ENCODE data around the gene PPP4R3B. TPM values are rescaled to one million over a fixed set of nuclear protein-coding genes. Genes with fewer than 3 reads are reported as not detected.
A peak's percentile ranks its signal among the peaks of the same experiment; 100 is the strongest.

PPP4R3B gene
- total and polyA plus RNA-seq, 2 of the 8 experiments (the other 6 are each of a cell fraction or from before 2014, with no cell fraction given): 8.5 to 39.1 TPM

DNA sequence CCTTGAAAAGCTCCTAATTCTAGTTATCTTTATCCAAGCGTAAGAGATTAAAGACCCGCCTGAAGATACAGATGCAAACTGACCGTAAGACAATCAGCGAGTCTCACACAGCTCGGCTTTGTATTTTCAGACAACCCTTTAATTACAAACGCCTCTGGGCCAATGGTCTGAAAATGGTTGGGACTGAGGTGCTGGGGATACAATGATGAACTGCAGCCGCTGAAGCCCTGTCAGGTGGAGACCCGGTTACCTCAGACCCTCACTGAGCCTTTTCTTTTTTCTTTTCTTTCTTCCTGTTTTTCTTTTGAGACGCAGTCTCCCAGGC is 98.6 kb downstream of the PPP4R3B start:
- Histone ChIP-seq H3K4me1 (replicated peaks in 1 of 4; ENCODE audit: control insufficient read depth in 3 of 4, insufficient read depth in 4 of 4, low read length in 3 of 4) (no peaks in the 10 kb centered on the region; a peak in 3 of 7 replicates), H3K18ac (ENCODE audit: extremely low read depth, low read length) (peak overlapping the region; percentile 60; the same call in 1 of the 2 replicates), H3K23me2 (ENCODE audit: low read depth, low read length) (peaks cover 8% of the 10 kb centered on the region), H2AK5ac (ENCODE audit: low read depth, low read length) (no peak overlapping the region), H3K23ac (ENCODE audit: insufficient read length) (no peak overlapping the region), H3K9ac (replicated peaks in 1 of 4; ENCODE audit: extremely low read depth in 1 of 4, low read depth in 3 of 4, low read length in 3 of 4) (peak overlapping the region; percentile 38 to 61 (median 41)), H2BK5ac (ENCODE audit: low read depth, low read length) (no peak overlapping the region), H3K79me2 (ENCODE audit: control insufficient read depth in 1 of 2, insufficient read depth in 2 of 2, low read length in 2 of 2) (no peaks in the 10 kb centered on the region), H4K91ac (replicated peaks; ENCODE audit: insufficient read length, low read length) (no peak overlapping the region), H4K5ac (ENCODE audit: insufficient read length, low read depth, low read length) (no peak overlapping the region), H3K4me3 (ENCODE audit: extremely low read depth in 1 of 4, insufficient read depth in 2 of 4, low read depth in 3 of 4, low read length in 4 of 4) (peak overlapping the region; percentile 72 to 90 (median 80)), H2BK120ac (replicated peaks; ENCODE audit: low read depth, low read length) (no peak overlapping the region), H3K56ac (replicated peaks; ENCODE audit: insufficient read length, low read depth, low read length) (no peak overlapping the region), H2BK12ac (ENCODE audit: low read depth, low read length) (no peak overlapping the region), H4K20me1 (replicated peaks in 1 of 2; ENCODE audit: control insufficient read depth in 1 of 2, insufficient read depth in 2 of 2, low read length in 2 of 2) (no peaks in the 10 kb centered on the region), H3K4ac (replicated peaks; ENCODE audit: insufficient read length, low read depth, low read length) (no peak overlapping the region), H3K79me1 (ENCODE audit: low read depth, low read length) (no peaks in the 10 kb centered on the region), H3K4me2 (ENCODE audit: insufficient read depth in 1 of 2, low read depth in 2 of 2, low read length in 2 of 2) (peak overlapping the region; percentile 64 to 86), H2BK15ac (ENCODE audit: low read length) (no peak overlapping the region), H2BK20ac (ENCODE audit: low read length) (no peak overlapping the region), H4K8ac (ENCODE audit: extremely low read depth, insufficient read depth, low read length) (no peak overlapping the region), H3K36me3 (ENCODE audit: control insufficient read depth in 2 of 4, insufficient read depth in 4 of 4, low read length in 3 of 4) (peaks cover 0 to 1% (median 0%) of the 10 kb centered on the region in 4 experiments; a peak in 1 of 8 replicates), H3K27ac (ENCODE audit: low read depth, low read length) (peak overlapping the region; percentile 52; the same call in 1 of the 2 replicates), H3K9me3 (ENCODE audit: insufficient read depth in 2 of 2, low read depth in 1 of 2, low read length in 1 of 2) (no peaks in the 10 kb centered on the region), H2AFZ (ENCODE audit: low read length) (peak overlapping the region; percentile 67), H3K14ac (ENCODE audit: insufficient read length) (no peak overlapping the region), H3K27me3 (replicated peaks in 1 of 4; ENCODE audit: control insufficient read depth in 3 of 4, extremely low read depth in 1 of 4, insufficient read depth in 3 of 4, low read length in 3 of 4) (no peaks in the 10 kb centered on the region; a peak in 1 of 7 replicates)
- DNase-seq (ENCODE audit: low read depth in 1 of 2, low spot score in 2 of 2) (no peak), FAIRE-seq (no peak)
- 37% methylated on average over 9 of the region's 9 CpGs; no CpG with 5 or more reads in 1 of the 2 experiments for WGBS, 2 experiments (ENCODE audit: extremely low coverage in 1 of 2, insufficient coverage in 1 of 2, insufficient read length in 1 of 2, insufficient replicate concordance in 2 of 2, low coverage in 1 of 2, low lambda C conversion rate in 2 of 2, missing lambda C conversion rate in 1 of 2)
- POLR2A ChIA-PET (ENCODE audit: partially characterized antibody): interaction anchor here (0.9 to 1.0 kb wide), 2 partner anchors 24 to 77 kb away, joined by 3 to 4 read pairs; no protein-coding TSS in a partner anchor
- CTCF ChIA-PET (ENCODE audit: partially characterized antibody): interaction anchor here (0.6 kb wide), 1 partner anchor 511 kb away, joined by 3 read pairs; no protein-coding TSS in a partner anchor
- TF ChIP-seq CBX8 (IDR thresholded peaks at IDR 0.05; ENCODE audit: borderline replicate concordance, low read depth, low read length) (no peak), NANOG (IDR thresholded peaks at IDR 0.05; ENCODE audit: insufficient read depth, low read depth, low read length, poor library complexity, severe bottlenecking) (no peak)
- TF ChIP-seq, protein P1, sequence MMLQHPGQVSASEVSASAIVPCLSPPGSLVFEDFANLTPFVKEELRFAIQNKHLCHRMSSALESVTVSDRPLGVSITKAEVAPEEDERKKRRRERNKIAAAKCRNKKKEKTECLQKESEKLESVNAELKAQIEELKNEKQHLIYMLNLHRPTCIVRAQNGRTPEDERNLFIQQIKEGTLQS (IDR thresholded peaks at IDR 0.05; ENCODE audit: insufficient read depth, low read depth, low read length): no peak
